H1 (cell line): ENCODE measurements around the gene GSTM3. TPM values are rescaled to one million over a fixed set of nuclear protein-coding genes. Genes with fewer than 3 reads are reported as not detected.

Source experiments
- CTCF ChIA-PET: fragments of 300-600 bp; sonication (Branson Sonifier 250); formaldehyde crosslinking; loops from one replicate; lab custom pipeline; 2021; ENCODE audit not compliant: partially characterized antibody; lab: Charles Lee
- POLR2A ChIA-PET: fragments of 300-600 bp; sonication (Branson Sonifier 250); formaldehyde crosslinking; loops from one replicate; lab custom pipeline; 2021; ENCODE audit warnings: inconsistent platforms; ENCODE audit not compliant: partially characterized antibody; lab: Charles Lee
- DNase-seq, 2 experiments: peaks; one replicate each; pipeline versions ENCODE4 v3.0.0 to v3.0.0-alpha.2; 2010 to 2022; ENCODE audit warnings: low spot score in 2 of 2, low read depth in 1 of 2, mixed read lengths in 1 of 2
- FAIRE-seq: peaks from 2 replicates; lab custom pipeline; 2011; peaks lifted over from hg19 to GRCh38; lab: Jason Lieb, UNC
- H2AFZ ChIP-seq: 2 replicates; pipeline ENCODE4 v1.8.1; 2012; ENCODE audit warnings: low read length, inconsistent platforms
- H2AK5ac ChIP-seq: 2 replicates; pipeline ENCODE4 v1.6.1; 2013; ENCODE audit warnings: low read depth, low read length
- H2BK120ac ChIP-seq: replicated peaks from 2 replicates; pipeline ENCODE3; 2013; ENCODE audit warnings: low read depth, low read length, inconsistent platforms
- H2BK12ac ChIP-seq: 2 replicates; pipeline ENCODE4 v1.6.1; 2013; ENCODE audit warnings: low read depth, low read length
- H2BK15ac ChIP-seq: 2 replicates; pipeline ENCODE4 v1.6.1; 2013; ENCODE audit warnings: low read length
- H2BK20ac ChIP-seq: 2 replicates; pipeline ENCODE4 v1.6.1; 2013; ENCODE audit warnings: low read length
- H2BK5ac ChIP-seq: 2 replicates; pipeline ENCODE4 v1.6.1; 2013; ENCODE audit warnings: low read depth, low read length
- H3K14ac ChIP-seq: 2 replicates; pipeline ENCODE4 v1.6.1; 2013; ENCODE audit warnings: inconsistent platforms; ENCODE audit not compliant: insufficient read length
- H3K18ac ChIP-seq: 2 replicates; pipeline ENCODE4 v1.6.1; 2013; ENCODE audit warnings: low read length; ENCODE audit errors: extremely low read depth
- H3K23ac ChIP-seq: 2 replicates; pipeline ENCODE4 v1.6.1; 2013; ENCODE audit warnings: inconsistent platforms; ENCODE audit not compliant: insufficient read length
- H3K23me2 ChIP-seq: 2 replicates; pipeline ENCODE4 v1.6.1; 2013; ENCODE audit warnings: low read depth, low read length
- H3K27ac ChIP-seq: 2 replicates; pipeline ENCODE4 v1.6.1; 2011; ENCODE audit warnings: low read depth, low read length, inconsistent platforms
- H3K27me3 ChIP-seq, 4 experiments: replicated peaks in 1 of 4; 1 replicate in 1 of 4; 2 replicates in 3 of 4; pipeline versions ENCODE4 v1.6.1 to v1.8.1; 2011 to 2013; ENCODE audit warnings: low read length in 3 of 4, mild to moderate bottlenecking in 3 of 4, inconsistent platforms in 2 of 4, mixed read lengths in 2 of 4, moderate library complexity in 1 of 4; ENCODE audit not compliant: control insufficient read depth in 3 of 4, insufficient read depth in 3 of 4; ENCODE audit errors: extremely low read depth in 1 of 4
- H3K36me3 ChIP-seq, 4 experiments: 2 replicates each; pipeline versions ENCODE4 v1.6.1 to v1.8.1; 2011 to 2013; ENCODE audit warnings: mild to moderate bottlenecking in 4 of 4, low read length in 3 of 4, moderate library complexity in 2 of 4, control low read depth in 1 of 4, inconsistent platforms in 1 of 4; ENCODE audit not compliant: insufficient read depth in 4 of 4, control insufficient read depth in 2 of 4
- H3K4ac ChIP-seq: replicated peaks from 2 replicates; pipeline ENCODE3; 2013; ENCODE audit warnings: low read length, low read depth, mixed read lengths, inconsistent platforms; ENCODE audit not compliant: insufficient read length
- H3K4me1 ChIP-seq, 4 experiments: replicated peaks in 1 of 4; 1 replicate in 1 of 4; 2 replicates in 3 of 4; pipeline versions ENCODE4 v1.6.1 to v1.8.1; 2011 to 2013; ENCODE audit warnings: low read length in 3 of 4, inconsistent platforms in 2 of 4, mixed read lengths in 1 of 4; ENCODE audit not compliant: insufficient read depth in 4 of 4, control insufficient read depth in 3 of 4
- H3K4me2 ChIP-seq, 2 experiments: 2 replicates each; pipeline versions ENCODE4 v1.6.1 to v1.8.1; 2011 to 2013; ENCODE audit warnings: low read depth in 2 of 2, low read length in 2 of 2, control low read depth in 1 of 2, inconsistent platforms in 1 of 2, mild to moderate bottlenecking in 1 of 2; ENCODE audit not compliant: insufficient read depth in 1 of 2
- H3K4me3 ChIP-seq, 4 experiments: fragments of 200-600, 300-600 bp in 1 of 4; sonication (generic), shearing (Covaris generic), sonication (Bioruptor Twin) in 1 of 4; 2 replicates each; pipeline versions ENCODE4 v1.5.1 to v1.8.1; 2011 to 2016; ENCODE audit warnings: low read length in 4 of 4, low read depth in 3 of 4, control low read depth in 2 of 4, inconsistent platforms in 2 of 4, mild to moderate bottlenecking in 2 of 4, mixed read lengths in 1 of 4, moderate library complexity in 1 of 4; ENCODE audit not compliant: insufficient read depth in 2 of 4; ENCODE audit errors: extremely low read depth in 1 of 4
- H3K56ac ChIP-seq: replicated peaks from 2 replicates; pipeline ENCODE3; 2013; ENCODE audit warnings: low read depth, mild to moderate bottlenecking, mixed read lengths, low read length, inconsistent platforms; ENCODE audit not compliant: insufficient read length
- H3K79me1 ChIP-seq: 2 replicates; pipeline ENCODE4 v1.6.1; 2013; ENCODE audit warnings: low read depth, low read length, control low read depth
- H3K79me2 ChIP-seq, 2 experiments: 2 replicates each; pipeline versions ENCODE4 v1.6.1 to v1.8.1; 2012 to 2013; ENCODE audit warnings: low read length in 2 of 2, mild to moderate bottlenecking in 2 of 2, inconsistent platforms in 1 of 2; ENCODE audit not compliant: insufficient read depth in 2 of 2, control insufficient read depth in 1 of 2
- H3K9ac ChIP-seq, 4 experiments: replicated peaks in 1 of 4; 1 replicate in 1 of 4; 2 replicates in 3 of 4; pipeline versions ENCODE4 v1.6.1 to v1.8.1; 2011 to 2013; ENCODE audit warnings: low read depth in 3 of 4, low read length in 3 of 4, control low read depth in 2 of 4, mild to moderate bottlenecking in 2 of 4, moderate library complexity in 2 of 4, inconsistent platforms in 1 of 4; ENCODE audit errors: extremely low read depth in 1 of 4
- H3K9me3 ChIP-seq, 2 experiments: 2 replicates each; pipeline versions ENCODE4 v1.6.1 to v1.8.1; 2012 to 2013; ENCODE audit warnings: mild to moderate bottlenecking in 2 of 2, moderate library complexity in 2 of 2, control low read depth in 1 of 2, inconsistent platforms in 1 of 2, low read depth in 1 of 2, low read length in 1 of 2, mixed read lengths in 1 of 2; ENCODE audit not compliant: insufficient read depth in 2 of 2
- H4K20me1 ChIP-seq, 2 experiments: replicated peaks in 1 of 2; 2 replicates each; pipeline versions ENCODE3 to v1.8.1; 2011 to 2013; ENCODE audit warnings: inconsistent platforms in 2 of 2, low read length in 2 of 2, mild to moderate bottlenecking in 1 of 2; ENCODE audit not compliant: insufficient read depth in 2 of 2, control insufficient read depth in 1 of 2
- H4K5ac ChIP-seq: 2 replicates; pipeline ENCODE4 v1.6.1; 2013; ENCODE audit warnings: low read length, low read depth, mixed read lengths, inconsistent platforms; ENCODE audit not compliant: insufficient read length
- H4K8ac ChIP-seq: 2 replicates; pipeline ENCODE4 v1.8.0; 2013; ENCODE audit warnings: mild to moderate bottlenecking, moderate library complexity, low read length, inconsistent platforms; ENCODE audit not compliant: insufficient read depth; ENCODE audit errors: extremely low read depth
- H4K91ac ChIP-seq: replicated peaks from 2 replicates; pipeline ENCODE3; 2013; ENCODE audit warnings: low read length, mixed read lengths, inconsistent platforms; ENCODE audit not compliant: insufficient read length
- CTBP2 ChIP-seq: IDR thresholded peaks from 2 replicates; pipeline ENCODE4 v1.7.0; 2011; ENCODE audit warnings: borderline replicate concordance, mild to moderate bottlenecking, moderate library complexity, mixed read lengths, low read length; ENCODE audit not compliant: insufficient read depth, insufficient read length
- JUN ChIP-seq: IDR thresholded peaks from 2 replicates; pipeline ENCODE4 v1.6.1; 2011; ENCODE audit warnings: low read depth, mild to moderate bottlenecking, improper control_type of control experiment, low read length
- KDM1A ChIP-seq: fragments of 200-600, 300-600 bp; sonication (generic); IDR thresholded peaks from 2 replicates; pipeline ENCODE4 v1.7.1; 2016; ENCODE audit warnings: mild to moderate bottlenecking, low read length, borderline replicate concordance
- RAD21 ChIP-seq, 2 experiments: IDR thresholded peaks in 1 of 2; conservative IDR thresholded peaks in 1 of 2; 2 replicates each; pipeline ENCODE4 v1.6.1; 2011; ENCODE audit warnings: low read depth in 2 of 2, low read length in 2 of 2, improper control_type of control experiment in 1 of 2, inconsistent platforms in 1 of 2, mild to moderate bottlenecking in 1 of 2, moderate library complexity in 1 of 2
- TEAD4 ChIP-seq: IDR thresholded peaks from 2 replicates; pipeline ENCODE4 v1.6.1; 2012; ENCODE audit warnings: low read depth, low read length, inconsistent platforms, mixed read lengths
- YY1 ChIP-seq: IDR thresholded peaks from 2 replicates; pipeline ENCODE4 v1.6.1; 2011; ENCODE audit warnings: low read depth, mild to moderate bottlenecking, low read length
- WGBS, 2 experiments: shearing (Covaris generic) in 1 of 2; methylation state at CpG; one replicate each; pipeline versions ENCODE4 v1.1.6 to v1.1.7; 2013 to 2015; ENCODE audit warnings: low lambda C conversion rate in 2 of 2, mixed read lengths in 2 of 2, inconsistent platforms in 1 of 2, low coverage in 1 of 2, missing lambda C conversion rate in 1 of 2; ENCODE audit not compliant: insufficient replicate concordance in 2 of 2, insufficient coverage in 1 of 2, insufficient read length in 1 of 2; ENCODE audit errors: extremely low coverage in 1 of 2, missing lambda C conversion rate in 1 of 2; 5-methylcytosine and 5-hydroxymethylcytosine counted together
- polyA plus RNA-seq, 7 experiments: library from polyadenylated mRNA; depleted of rRNA in 3 of 7; stranded (reverse) in 5 of 7; unstranded in 2 of 7; fragments of >200 nt in 5 of 7; fragments of 200-250 nt in 2 of 7; gene quantifications; 1 replicate in 5 of 7; 2 replicates in 1 of 7; 4 replicates in 1 of 7; pipeline versions ENCODE4 v1.2.1 to v1.2.3, GENCODE V29; 2011 to 2013; ENCODE audit warnings: missing spikeins in 2 of 7, mixed read lengths in 2 of 7
- total RNA-seq: library from RNA; stranded (reverse); fragmentation: NEBNext Ultra II Directional; extraction: Animal tissue kit (Norgen Biotek cat#: 25700); gene quantifications from 2 replicates; pipeline ENCODE4 v1.2.1, GENCODE V29; 2021
- TF ChIP-seq, protein P1 (sequence below): IDR thresholded peaks from 2 replicates; pipeline ENCODE4 v1.6.1; 2012; ENCODE audit warnings: low read length, inconsistent platforms

Gene GSTM3
- total and polyA plus RNA-seq, 2 of the 8 experiments (the other 6 are each of a cell fraction or from before 2014, with no cell fraction given): 2.2 to 5.1 TPM

DNA sequence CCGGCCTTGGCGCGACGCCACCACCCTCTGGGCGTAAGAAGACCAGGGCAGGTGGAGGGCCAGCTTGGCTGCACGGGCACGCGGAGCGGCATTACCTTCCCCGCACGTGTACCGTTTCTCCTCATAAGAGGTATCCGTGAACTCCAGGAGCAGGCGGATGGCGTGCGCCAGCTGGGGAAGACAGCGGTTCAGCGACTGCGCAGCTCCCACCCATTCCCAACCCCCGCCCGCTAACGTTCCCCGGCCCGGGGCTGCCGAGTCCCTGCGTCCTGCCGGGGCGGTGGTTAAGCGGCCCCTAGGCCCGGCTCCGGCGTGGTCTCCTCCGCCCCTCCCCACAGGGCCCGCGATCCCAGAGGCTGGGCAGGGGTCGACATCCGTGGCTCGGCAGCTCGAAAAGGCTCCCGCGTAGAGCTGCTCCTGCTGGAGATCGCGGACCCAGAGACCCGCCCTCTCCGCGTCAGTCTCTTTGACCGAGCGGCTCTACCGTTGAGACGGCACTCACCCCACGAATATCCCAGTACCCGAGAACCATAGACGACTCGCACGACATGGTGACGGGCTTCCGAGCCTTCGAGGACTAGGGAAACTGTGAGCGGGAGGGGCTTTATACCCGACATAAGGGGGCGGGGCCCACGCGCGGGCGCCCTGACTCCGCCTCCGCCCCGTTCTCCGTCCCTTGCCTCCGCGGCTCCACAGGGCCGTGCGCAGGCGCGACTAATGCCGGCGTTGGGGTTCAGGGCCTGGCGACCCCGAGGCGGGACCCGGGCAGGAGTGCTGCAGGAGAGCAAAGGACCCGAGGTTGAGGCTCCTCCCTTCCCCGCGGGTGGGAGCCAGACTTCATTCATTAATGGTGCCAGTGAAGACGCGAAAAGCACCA, 862 bp downstream of the GSTM3 start:
- peaks cover 12% of the 10 kb centered on the region; the same call in 1 of the 2 replicates for H3K23me2 ChIP-seq
- H2BK15ac ChIP-seq: peak overlapping the region; percentile 97; the same call in 1 of the 2 replicates
- H2BK5ac ChIP-seq: peak overlapping the region; percentile 18; the same call in 1 of the 2 replicates
- 0 out of 2 replicates have a peak overlapping the region, but pooled peaks have one; percentile 48 for H2BK20ac ChIP-seq
- H3K4ac ChIP-seq: no peak overlapping the region
- H3K79me2 ChIP-seq: no peaks in the 10 kb centered on the region
- no peak overlapping the region; the same call in 1 of the 2 replicates for H3K27ac ChIP-seq
- 3% methylated on average over 83 of the region's 86 CpGs; no CpG with 5 or more reads in 1 of the 2 experiments for WGBS, 2 experiments
- H4K91ac ChIP-seq: no peak overlapping the region
- no peak for FAIRE-seq
- H4K8ac ChIP-seq: peak overlapping the region; percentile 35
- peak overlapping the region in 3 of 4 experiments; percentile 42 to 47 (median 44); a peak in 5 of 7 replicates for H3K9ac ChIP-seq
- H3K23ac ChIP-seq: no peak overlapping the region
- peaks cover 0 to 8% (median 5%) of the 10 kb centered on the region in 4 experiments; a peak in 5 of 7 replicates for H3K4me1 ChIP-seq
- H3K9me3 ChIP-seq: no peaks in the 10 kb centered on the region
- peaks cover 5 to 28% (median 27%) of the 10 kb centered on the region in 4 experiments for H3K27me3 ChIP-seq
- peak overlapping the region; percentile 68; the same call in 1 of the 2 replicates for H2BK12ac ChIP-seq
- POLR2A ChIA-PET: interaction anchor here (0.5 to 2.0 kb wide), 10 partner anchors 10 to 284 kb away, joined by 3 to 9 read pairs (median 3); partner anchors contain the start of genes GSTM1 and GSTM4
- H2BK120ac ChIP-seq: no peak overlapping the region
- peak overlapping the region; percentile 65 to 79 (median 70) for H3K4me3 ChIP-seq
- no peak overlapping the region for H2AK5ac ChIP-seq
- peak overlapping the region; percentile 80 for H3K18ac ChIP-seq
- peak in 1 of 2 experiments; percentile 89 for DNase-seq
- no peaks in the 10 kb centered on the region for H3K79me1 ChIP-seq
- H2AFZ ChIP-seq: peak overlapping the region; percentile 94
- H3K4me2 ChIP-seq: peak overlapping the region; percentile 88 to 99
- no peak overlapping the region for H3K56ac ChIP-seq
- H4K5ac ChIP-seq: no peak overlapping the region
- no peaks in the 10 kb centered on the region for H4K20me1 ChIP-seq
- CTCF ChIA-PET: interaction anchor here (0.9 to 3.9 kb wide), 7 partner anchors 12 to 183 kb away, joined by 3 to 18 read pairs (median 3); no protein-coding TSS in a partner anchor
- H3K14ac ChIP-seq: no peak overlapping the region
- no peaks in the 10 kb centered on the region for H3K36me3 ChIP-seq
- TF ChIP-seq KDM1A (no peak), YY1 (no peak), RAD21 (IDR thresholded peaks at IDR 0.05 in 1 of 2, conservative IDR thresholded peaks at IDR 0.05 in 1 of 2; ENCODE audit: low read depth in 2 of 2, low read length in 2 of 2) (no peak), JUN (no peak), TEAD4 (no peak), CTBP2 (no peak)
- TF ChIP-seq, protein P1, sequence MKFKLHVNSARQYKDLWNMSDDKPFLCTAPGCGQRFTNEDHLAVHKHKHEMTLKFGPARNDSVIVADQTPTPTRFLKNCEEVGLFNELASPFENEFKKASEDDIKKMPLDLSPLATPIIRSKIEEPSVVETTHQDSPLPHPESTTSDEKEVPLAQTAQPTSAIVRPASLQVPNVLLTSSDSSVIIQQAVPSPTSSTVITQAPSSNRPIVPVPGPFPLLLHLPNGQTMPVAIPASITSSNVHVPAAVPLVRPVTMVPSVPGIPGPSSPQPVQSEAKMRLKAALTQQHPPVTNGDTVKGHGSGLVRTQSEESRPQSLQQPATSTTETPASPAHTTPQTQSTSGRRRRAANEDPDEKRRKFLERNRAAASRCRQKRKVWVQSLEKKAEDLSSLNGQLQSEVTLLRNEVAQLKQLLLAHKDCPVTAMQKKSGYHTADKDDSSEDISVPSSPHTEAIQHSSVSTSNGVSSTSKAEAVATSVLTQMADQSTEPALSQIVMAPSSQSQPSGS: no peak
